ENCODE data around the gene SNRPA1.
"Not testable (repeated sequence)": the region's sequence is repeated elsewhere in the genome, so short reads cannot be mapped to it uniquely, and the experiment has no call there.

Gene SNRPA1

DNA sequence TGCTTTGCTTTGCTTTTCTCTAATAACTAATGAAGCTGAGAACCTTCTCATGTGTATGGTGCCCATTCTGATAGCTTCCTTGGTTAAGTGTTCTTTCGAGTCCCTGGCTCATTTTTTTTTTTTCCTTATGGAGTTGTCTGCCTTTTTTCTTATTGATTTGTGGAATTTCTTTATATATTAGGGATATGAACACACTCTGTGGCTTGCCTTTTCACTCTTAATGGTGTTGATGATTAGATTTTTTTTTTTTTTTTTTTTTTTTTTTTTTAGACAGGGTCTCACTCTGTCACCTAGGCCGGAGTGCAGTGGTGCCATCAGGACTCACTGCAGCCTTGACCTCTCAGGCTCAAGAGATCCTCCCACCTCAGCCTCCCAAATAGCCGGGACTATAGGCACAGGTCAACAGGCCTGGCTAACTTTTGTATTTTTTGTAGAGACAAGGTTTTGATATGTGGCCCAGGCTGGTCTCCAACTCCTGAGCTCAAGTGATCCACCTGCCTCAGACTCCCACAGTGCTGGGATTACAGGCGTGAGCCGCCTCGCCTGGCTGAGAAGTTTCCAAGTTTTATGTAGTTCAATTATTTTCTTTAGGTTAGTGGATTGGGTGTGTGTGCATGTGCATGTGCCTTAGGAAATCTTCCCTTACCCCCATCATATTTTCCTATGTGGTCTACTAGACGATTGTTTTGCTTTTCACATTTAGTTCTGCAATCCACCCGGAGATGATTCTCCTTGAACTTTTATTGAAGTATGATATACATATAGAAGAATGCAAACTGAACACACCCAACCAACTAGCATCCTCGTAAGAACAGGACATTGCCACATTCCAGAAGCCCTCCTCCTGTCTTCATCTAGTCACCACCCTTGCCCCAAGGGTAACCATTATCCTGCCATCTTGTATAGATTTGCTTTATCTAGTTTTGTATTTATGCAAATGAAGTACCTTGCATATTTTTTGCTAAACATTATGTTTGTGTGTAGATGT, 1.7 kb upstream of the SNRPA1 start:
- no peak for DNase-seq

DNA sequence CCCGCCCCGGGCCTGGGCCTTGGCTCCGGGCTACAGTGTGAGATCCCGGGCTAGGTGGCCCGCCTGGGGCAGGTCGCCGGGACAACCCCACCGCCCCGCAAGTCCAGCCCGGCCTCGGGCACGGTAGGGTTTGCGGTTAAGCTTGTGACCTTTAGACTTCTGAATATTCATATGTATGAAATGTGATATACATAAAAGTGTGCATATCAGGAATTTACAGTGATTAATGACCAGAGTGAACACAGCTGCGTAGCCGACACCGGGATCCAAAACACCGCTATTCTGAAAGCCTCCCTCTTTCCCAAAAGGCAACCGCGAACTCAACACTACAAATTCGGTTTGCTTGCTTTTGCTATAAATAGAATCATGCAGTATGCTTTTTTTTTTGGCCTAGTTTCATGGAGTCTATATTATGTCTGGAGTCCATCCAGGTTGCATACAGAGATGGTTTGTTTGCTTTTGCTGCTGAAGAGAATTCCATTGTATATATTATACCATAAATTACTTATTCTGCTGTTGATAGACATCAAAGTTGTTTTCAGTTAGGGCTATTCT, 636 bp upstream of the SNRPA1 start:
- DNase-seq, result peak in 1 of 56 donors; percentile 38

- no peak for DNase-seq
Measured at GRCh38 chr15:101293122-101293521, 1.9 kb downstream of the SNRPA1 start.

GRCh38 chr15:101288905-101289513, 6.0 kb downstream of the SNRPA1 start:
- peak in 2 of 56 donors; percentile 13 to 24 for DNase-seq

GRCh38 chr15:101287342-101287741, 7.7 kb downstream of the SNRPA1 start:
- DNase-seq, result not testable (repeated sequence)

- DNase-seq, result no peak
Measured at GRCh38 chr15:101286471-101287114, 8.5 kb downstream of the SNRPA1 start.

- DNase-seq, result no peak
Measured at GRCh38 chr15:101283931-101284330, 11.1 kb downstream of the SNRPA1 start.

- no peak for DNase-seq
Measured at GRCh38 chr15:101280007-101280406, 15.0 kb downstream of the SNRPA1 start.

- DNase-seq, result no peak
Measured at GRCh38 chr15:101277943-101278564, 17.0 kb downstream of the SNRPA1 start.

DNA sequence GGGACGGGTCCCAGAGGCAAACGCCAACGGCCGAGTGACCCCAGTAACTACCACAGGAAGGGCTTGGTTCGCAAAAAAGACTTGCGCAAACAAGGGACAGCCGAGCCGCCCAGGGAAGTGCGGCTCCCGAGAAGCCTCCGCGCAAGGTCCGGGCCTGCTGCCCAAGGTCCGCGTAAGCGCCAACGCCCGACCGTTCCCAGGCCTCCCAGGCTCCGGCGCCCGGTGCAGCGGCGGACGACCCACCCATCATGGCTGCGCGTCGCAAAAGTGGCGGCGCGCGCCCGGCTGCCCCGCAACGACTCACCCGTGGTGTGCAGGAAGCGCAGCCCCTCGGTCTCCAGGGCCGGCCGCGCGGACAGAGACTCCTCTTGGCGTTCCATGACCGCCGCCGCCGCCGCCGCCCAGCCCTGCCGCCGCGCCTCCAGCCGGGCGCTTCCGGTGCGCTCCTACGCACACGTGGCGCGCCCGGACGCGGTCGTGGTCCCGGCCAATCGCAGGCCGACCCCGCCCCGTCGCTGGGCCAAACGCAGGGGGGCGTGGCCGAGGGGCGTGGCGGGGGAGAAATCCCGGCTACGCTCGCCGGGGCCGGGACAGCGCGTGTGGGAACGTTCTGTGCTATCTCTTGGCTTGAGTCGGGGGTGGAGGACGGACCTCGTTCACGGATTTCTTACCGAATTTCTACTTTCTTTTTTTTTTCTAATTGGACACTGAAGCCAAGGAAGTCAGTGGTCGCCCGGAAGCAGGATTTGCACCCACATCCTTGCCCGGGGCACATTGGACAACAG, 17.8 kb downstream of the SNRPA1 start, which contains the start of gene SELENOS:
Gene SELENOS, minus strand, starts transcription at position 448 of the 785 bp plus-strand sequence. Its CDS starts 68 bp downstream, at position 380.
- DNase-seq, result peak in 55 of 56 donors; percentile 26 to 90 (median 71)

GRCh38 chr15:101276501-101277037, 18.5 kb downstream of the SNRPA1 start:
- DNase-seq, result no peak

DNA sequence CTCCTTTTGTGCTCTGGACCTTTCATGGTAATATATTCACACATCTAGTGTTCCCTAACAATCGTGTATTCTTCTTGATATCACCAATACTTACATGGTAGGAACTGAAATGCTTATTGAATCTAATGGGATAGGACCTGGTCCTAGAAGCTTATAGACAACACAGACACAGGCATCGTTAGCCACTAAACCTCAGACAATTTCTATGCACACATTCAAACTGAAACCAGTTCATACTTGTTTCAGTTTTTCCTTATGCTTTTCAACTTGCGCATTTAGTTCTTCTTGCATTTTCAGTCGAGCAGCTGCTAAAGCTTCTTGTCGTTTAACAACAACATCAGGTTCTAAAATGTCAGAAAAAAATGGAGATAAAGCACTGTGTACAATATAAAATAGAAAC, 20.0 kb downstream of the SNRPA1 start:
- DNase-seq, result no peak

GRCh38 chr15:101273534-101273933, 21.5 kb downstream of the SNRPA1 start:
- no peak for DNase-seq

- no peak for DNase-seq
Measured at GRCh38 chr15:101272584-101272983, 22.5 kb downstream of the SNRPA1 start.

DNA sequence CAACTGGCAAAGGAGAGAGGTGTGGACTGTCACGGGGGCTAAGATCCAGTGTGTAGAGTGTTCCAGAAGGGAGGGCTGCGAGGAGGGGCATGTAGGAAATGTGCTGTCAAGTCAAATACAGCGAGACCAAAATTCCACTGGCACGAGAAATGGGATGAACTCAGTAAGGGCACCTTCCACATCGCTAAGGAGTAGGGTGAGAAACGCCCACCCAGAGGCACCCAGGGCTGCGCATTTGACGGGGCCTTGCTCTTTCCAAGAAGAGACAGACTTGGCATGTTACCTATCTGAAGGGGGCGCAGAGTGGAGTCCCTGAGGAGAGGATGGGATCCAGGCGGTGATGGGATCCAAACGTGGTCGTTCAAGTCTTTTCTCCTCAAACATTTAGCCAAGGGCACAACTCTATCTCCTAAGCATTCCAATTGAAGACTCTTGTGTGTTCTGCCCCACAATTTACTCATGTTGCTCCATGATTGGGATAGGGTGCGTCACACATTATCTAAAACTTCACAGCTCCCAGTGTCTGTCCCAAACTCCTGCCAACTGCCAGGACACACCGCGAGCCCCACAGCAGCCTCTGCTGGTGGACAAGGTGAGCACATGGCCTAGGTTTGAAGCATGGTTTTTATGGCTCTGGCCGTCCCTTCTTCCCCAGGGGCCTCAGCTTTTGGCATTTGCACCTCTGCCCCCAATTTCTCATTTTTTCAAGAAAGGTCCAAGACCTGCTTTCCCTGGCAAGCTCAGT, 25.4 kb downstream of the SNRPA1 start:
- no peak for DNase-seq

- DNase-seq, result peak in 37 of 56 donors; percentile 11 to 82 (median 45)
Measured at GRCh38 chr15:101267320-101268104, 27.5 kb downstream of the SNRPA1 start.

- no peak for DNase-seq
Measured at GRCh38 chr15:101266787-101267186, 28.3 kb downstream of the SNRPA1 start.

- DNase-seq, result no peak
Measured at GRCh38 chr15:101266034-101266433, 29.0 kb downstream of the SNRPA1 start.

All from amygdala (tissue), 56 donors.